Prostate gland (tissue), 2 donors: Measurements from ENCODE around the gene CREB1. TPM values are rescaled to one million over a fixed set of nuclear protein-coding genes. Genes with fewer than 3 reads are reported as not detected.

ENCODE experiments used
- DNase-seq: peaks from one replicate; pipeline ENCODE4 v3.0.0-alpha.2; 2019; ENCODE audit warnings: low spot score
- H3K27ac ChIP-seq, 2 donors: fragments of 200-600 bp; sonication (generic); 2 replicates each; pipeline ENCODE4 v1.5.1; 2017 to 2019
- H3K27me3 ChIP-seq: fragments of 200-600 bp; sonication (generic); replicated peaks from 2 replicates; pipeline ENCODE4 v1.5.1; 2019; ENCODE audit not compliant: insufficient read depth
- H3K36me3 ChIP-seq, 2 donors: fragments of 200-600 bp; sonication (generic); 1 replicate in 1 of 2; 2 replicates in 1 of 2; pipeline versions ENCODE4 v1.5.1 to v1.8.1; 2017 to 2019
- H3K4me1 ChIP-seq: fragments of 200-600 bp; sonication (generic); replicated peaks from 2 replicates; pipeline ENCODE4 v1.5.1; 2019
- H3K4me3 ChIP-seq, 2 donors: fragments of 200-600 bp; sonication (generic); 2 replicates each; pipeline ENCODE4 v1.5.1; 2017 to 2019
- H3K9me3 ChIP-seq: fragments of 200-600 bp; sonication (generic); 2 replicates; pipeline ENCODE4 v1.5.1; 2017
- POLR2A ChIP-seq: fragments of 450-650 bp; IDR thresholded peaks from one replicate; pipeline ENCODE4 v1.6.1; 2016; ENCODE audit warnings: antibody characterized with exemption, mild to moderate bottlenecking
- POLR2AphosphoS5 ChIP-seq: sonication (generic); formaldehyde crosslinking; IDR thresholded peaks from one replicate; pipeline ENCODE4 v1.6.1; 2017; ENCODE audit warnings: antibody characterized with exemption
- WGBS: methylation state at CpG from one replicate; pipeline ENCODE4 v1.1.5; 2018; 5-methylcytosine and 5-hydroxymethylcytosine counted together
- intact Hi-C: fragments of 100-400 bp; cut with DNase I; formaldehyde crosslinking; loops from one replicate; pipeline ENCODE4 v1.14.2; 2022
- total RNA-seq, 2 donors: library from RNA; depleted of rRNA; stranded (reverse); fragments of >200 nt; gene quantifications; one replicate each; pipeline ENCODE4 v1.1.0, GENCODE V29; 2016
- TF ChIP-seq, protein P1 (sequence below), 4 experiments: fragments of 200-600 bp in 2 of 4; fragments of 450-650 bp in 2 of 4; sonication (generic) in 2 of 4; IDR thresholded peaks; 1 replicate in 3 of 4; 2 replicates in 1 of 4; pipeline ENCODE4 v1.5.1; 2016 to 2019; ENCODE audit warnings: antibody characterized with exemption in 4 of 4, mild to moderate bottlenecking in 2 of 4, moderate library complexity in 2 of 4

The CREB1 gene
- total RNA-seq, 2 donors from 2014 or later = 44.0 to 47.1 TPM

GRCh38 chr2:207543272-207543671 is 13.5 kb downstream of the CREB1 start:
- Histone ChIP-seq H3K36me3 (no peaks in the 10 kb centered on the region), H3K27me3 (no peaks in the 10 kb centered on the region), H3K9me3 (no peaks in the 10 kb centered on the region), H3K27ac (no peak overlapping the region), H3K4me1 (no peaks in the 10 kb centered on the region), H3K4me3 (no peak overlapping the region)
- intact Hi-C loops = no loop called here
- WGBS = 96% methylated on average over 3 of the region's 3 CpGs
- no peak for DNase-seq
- TF ChIP-seq, protein P1, sequence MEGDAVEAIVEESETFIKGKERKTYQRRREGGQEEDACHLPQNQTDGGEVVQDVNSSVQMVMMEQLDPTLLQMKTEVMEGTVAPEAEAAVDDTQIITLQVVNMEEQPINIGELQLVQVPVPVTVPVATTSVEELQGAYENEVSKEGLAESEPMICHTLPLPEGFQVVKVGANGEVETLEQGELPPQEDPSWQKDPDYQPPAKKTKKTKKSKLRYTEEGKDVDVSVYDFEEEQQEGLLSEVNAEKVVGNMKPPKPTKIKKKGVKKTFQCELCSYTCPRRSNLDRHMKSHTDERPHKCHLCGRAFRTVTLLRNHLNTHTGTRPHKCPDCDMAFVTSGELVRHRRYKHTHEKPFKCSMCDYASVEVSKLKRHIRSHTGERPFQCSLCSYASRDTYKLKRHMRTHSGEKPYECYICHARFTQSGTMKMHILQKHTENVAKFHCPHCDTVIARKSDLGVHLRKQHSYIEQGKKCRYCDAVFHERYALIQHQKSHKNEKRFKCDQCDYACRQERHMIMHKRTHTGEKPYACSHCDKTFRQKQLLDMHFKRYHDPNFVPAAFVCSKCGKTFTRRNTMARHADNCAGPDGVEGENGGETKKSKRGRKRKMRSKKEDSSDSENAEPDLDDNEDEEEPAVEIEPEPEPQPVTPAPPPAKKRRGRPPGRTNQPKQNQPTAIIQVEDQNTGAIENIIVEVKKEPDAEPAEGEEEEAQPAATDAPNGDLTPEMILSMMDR (IDR thresholded peaks at IDR 0.05) = no peak
- no peak for TF ChIP-seq POLR2A
- TF ChIP-seq POLR2AphosphoS5 = no peak

DNA sequence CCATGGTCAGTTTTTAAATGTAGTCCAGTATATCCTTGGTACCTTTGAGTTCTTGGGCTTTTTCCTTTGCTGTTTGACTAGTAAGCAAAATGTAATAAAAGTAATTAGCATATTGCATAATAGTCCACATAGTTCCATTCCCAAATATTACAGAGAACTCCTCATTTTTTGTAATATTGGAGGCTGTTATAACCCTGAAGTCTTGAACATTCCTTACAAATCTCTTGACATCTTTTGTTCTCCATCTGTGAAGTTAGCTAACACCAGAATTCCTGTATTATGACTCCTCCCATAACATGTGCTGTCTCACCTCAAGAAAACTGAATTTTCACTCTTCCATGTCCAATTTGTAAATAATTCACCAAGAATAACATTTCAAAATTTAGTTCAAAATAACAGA is 17.1 kb downstream of the CREB1 start:
- intact Hi-C loops = no loop called here
- Histone ChIP-seq H3K27me3 (no peaks in the 10 kb centered on the region), H3K4me1 (no peaks in the 10 kb centered on the region), H3K4me3 (no peak overlapping the region), H3K9me3 (no peaks in the 10 kb centered on the region), H3K36me3 (no peaks in the 10 kb centered on the region), H3K27ac (no peak overlapping the region)
- TF ChIP-seq, protein P1 (IDR thresholded peaks at IDR 0.05) = no peak
- TF ChIP-seq POLR2AphosphoS5 (no peak), POLR2A (no peak)
- no peak for DNase-seq

- intact Hi-C loops = no loop called here
- 85% methylated on average over 2 of the region's 2 CpGs for WGBS
- Histone ChIP-seq H3K4me1 (no peaks in the 10 kb centered on the region), H3K9me3 (no peaks in the 10 kb centered on the region), H3K4me3 (no peak overlapping the region), H3K27me3 (no peaks in the 10 kb centered on the region), H3K27ac (no peak overlapping the region), H3K36me3 (no peaks in the 10 kb centered on the region)
- DNase-seq = no peak
- TF ChIP-seq POLR2A = no peak
- TF ChIP-seq, protein P1 (IDR thresholded peaks at IDR 0.05) = no peak
- no peak for TF ChIP-seq POLR2AphosphoS5
These were observed 19.4 kb downstream of the CREB1 start for GRCh38 chr2:207549145-207549544.

- WGBS = 68% methylated on average over 1 of the region's 1 CpG
- H3K9me3 ChIP-seq = no peaks in the 10 kb centered on the region
- H3K27me3 ChIP-seq = no peaks in the 10 kb centered on the region
- DNase-seq = no peak
- no peak overlapping the region for H3K4me3 ChIP-seq
- intact Hi-C loops = no loop called here
- H3K4me1 ChIP-seq = no peaks in the 10 kb centered on the region
- H3K36me3 ChIP-seq = no peaks in the 10 kb centered on the region
- H3K27ac ChIP-seq = no peak overlapping the region
- TF ChIP-seq, protein P1 (IDR thresholded peaks at IDR 0.05) = no peak
- TF ChIP-seq POLR2A (no peak), POLR2AphosphoS5 (no peak)
These were observed 28.3 kb downstream of the CREB1 start for GRCh38 chr2:207558079-207558491.

DNA sequence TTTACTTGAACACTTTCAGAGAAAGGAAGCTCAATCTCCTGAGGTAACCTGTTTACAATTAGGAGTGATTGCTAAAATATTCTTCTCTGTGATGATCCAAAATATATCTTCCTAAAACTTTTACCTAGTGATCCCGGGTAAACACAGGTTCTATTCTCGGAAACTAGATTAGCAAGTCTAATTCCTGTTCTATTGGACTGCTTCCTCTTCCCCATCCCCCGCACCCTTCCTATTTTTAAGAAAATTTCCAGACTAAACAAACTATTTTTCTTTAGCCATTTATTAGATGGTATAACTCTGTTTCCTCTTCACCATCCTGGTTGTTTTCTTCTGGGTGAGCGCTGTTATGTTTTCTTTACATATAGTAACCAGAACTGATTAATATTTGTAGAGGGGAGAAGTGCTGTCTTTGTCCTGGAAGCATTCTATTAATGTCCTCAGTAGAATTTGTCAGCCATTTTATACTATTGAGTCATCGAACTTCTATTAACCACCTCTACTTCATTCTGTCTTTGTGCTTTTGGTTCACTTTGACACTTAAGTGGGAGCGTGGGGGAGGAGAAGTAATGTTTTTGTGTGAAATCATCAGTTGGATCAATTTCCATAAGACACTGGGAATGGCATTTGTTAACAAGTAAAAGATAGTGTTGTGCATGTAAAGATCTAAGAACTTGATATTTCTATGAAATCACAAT is 31.8 kb downstream of the CREB1 start:
- H3K36me3 ChIP-seq = no peaks in the 10 kb centered on the region
- no peak for DNase-seq
- TF ChIP-seq POLR2AphosphoS5 = no peak
- intact Hi-C loops = no loop called here
- no peaks in the 10 kb centered on the region for H3K4me1 ChIP-seq
- no peak overlapping the region for H3K27ac ChIP-seq
- no peaks in the 10 kb centered on the region for H3K27me3 ChIP-seq
- WGBS = 90% methylated on average over 6 of the region's 6 CpGs
- H3K9me3 ChIP-seq = no peaks in the 10 kb centered on the region
- H3K4me3 ChIP-seq = no peak overlapping the region
